HepG2 (cell line): Measurements from ENCODE around the gene SLC9A1. TPM values are rescaled to one million over a fixed set of nuclear protein-coding genes. Genes with fewer than 3 reads are reported as not detected.

Experiments
- ATAC-seq: fragments of 200-7000 bp; cut with Tn5 transposase; 3 replicates; pipeline ENCODE4 v1.9.1; 2020; ENCODE audit warnings: mild to moderate bottlenecking, moderate library complexity
- BruUV-seq: library from RNA; stranded (reverse); fragments of 400-500 nt; replicated peaks from 2 replicates; lab custom pipeline; 2021; lab: Mats Ljungman, UMichigan
- CTCF ChIA-PET: fragments of 300-600 bp; formaldehyde crosslinking; extraction: SDS; loops from one replicate; lab custom pipeline; 2021; ENCODE audit warnings: low total read pairs, inconsistent platforms, low intra/inter-chr PET ratio; lab: Yijun Ruan, JAX
- POLR2A ChIA-PET: fragments of 350-600 bp; sonication (Branson Sonifier 250); formaldehyde crosslinking; loops from one replicate; lab custom pipeline; 2020; ENCODE audit warnings: antibody characterized with exemption, inconsistent platforms; lab: Yijun Ruan, JAX
- DNase-seq: peaks from one replicate; pipeline ENCODE4 v3.0.0-alpha.2; 2015; ENCODE audit warnings: low spot score
- FAIRE-seq: peaks from 3 replicates; lab custom pipeline; 2011; peaks lifted over from hg19 to GRCh38; lab: Jason Lieb, UNC
- H2AFZ ChIP-seq: one replicate; pipeline ENCODE4 v1.6.1; 2011; ENCODE audit warnings: low read length, inconsistent platforms
- H3K27ac ChIP-seq: fragments of 300-600 bp; 3 replicates; pipeline ENCODE4 v1.8.0; 2011; ENCODE audit warnings: mixed run types, mild to moderate bottlenecking, mixed read lengths, low read length, inconsistent platforms; ENCODE audit not compliant: insufficient read depth; ENCODE audit errors: extremely low read length
- H3K27me3 ChIP-seq, 2 experiments: fragments of 200-600 bp in 1 of 2; 2 replicates in 1 of 2; 3 replicates in 1 of 2; pipeline versions ENCODE4 v1.6.0 to v1.8.0; 2011; ENCODE audit warnings: low read length in 2 of 2, mild to moderate bottlenecking in 2 of 2, moderate library complexity in 2 of 2, inconsistent platforms in 1 of 2; ENCODE audit not compliant: insufficient read depth in 2 of 2, control insufficient read depth in 1 of 2
- H3K36me3 ChIP-seq, 2 experiments: fragments of 200-600 bp in 1 of 2; replicated peaks in 1 of 2; 2 replicates in 1 of 2; 3 replicates in 1 of 2; pipeline versions ENCODE4 v1.5.1 to v1.8.0; 2011; ENCODE audit warnings: low read length in 2 of 2, inconsistent platforms in 1 of 2; ENCODE audit not compliant: insufficient read depth in 2 of 2, control insufficient read depth in 1 of 2
- H3K4me1 ChIP-seq: 2 replicates; pipeline ENCODE4 v1.5.1; 2012; ENCODE audit warnings: low read length, inconsistent platforms; ENCODE audit not compliant: insufficient read depth
- H3K4me2 ChIP-seq: 2 replicates; pipeline ENCODE4 v1.6.0; 2011; ENCODE audit warnings: low read depth, low read length, inconsistent platforms
- H3K4me3 ChIP-seq, 3 experiments: fragments of 200-600 bp in 1 of 3; sonication (generic), shearing (Covaris generic) in 1 of 3; replicated peaks in 1 of 3; 2 replicates each; pipeline ENCODE4 v1.5.1; 2011 to 2016; ENCODE audit warnings: low read length in 3 of 3, inconsistent platforms in 2 of 3, low read depth in 2 of 3, mild to moderate bottlenecking in 2 of 3, control low read depth in 1 of 3, mixed read lengths in 1 of 3; ENCODE audit not compliant: insufficient read depth in 1 of 3
- H3K79me2 ChIP-seq: one replicate; pipeline ENCODE4 v1.6.1; 2011; ENCODE audit warnings: low read length, inconsistent platforms; ENCODE audit not compliant: insufficient read depth
- H3K9ac ChIP-seq: 2 replicates; pipeline ENCODE4 v1.6.0; 2011; ENCODE audit warnings: mild to moderate bottlenecking, low read depth, low read length, inconsistent platforms; ENCODE audit not compliant: insufficient read depth
- H3K9me3 ChIP-seq: 2 replicates; pipeline ENCODE4 v1.5.1; 2012; ENCODE audit warnings: mild to moderate bottlenecking, low read length
- H4K20me1 ChIP-seq: 2 replicates; pipeline ENCODE4 v1.6.0; 2011; ENCODE audit warnings: inconsistent platforms, mild to moderate bottlenecking, low read length, moderate library complexity; ENCODE audit not compliant: insufficient read depth
- FOXJ3 ChIP-seq: sonication (generic); formaldehyde crosslinking; IDR thresholded peaks from 2 replicates; pipeline ENCODE4 v1.4.0; 2020; ENCODE audit warnings: missing genetic modification reagents, mild to moderate bottlenecking, borderline replicate concordance
- SOX6 ChIP-seq, 2 experiments: fragments of 450-650 bp in 1 of 2; sonication (generic) in 1 of 2; formaldehyde crosslinking in 1 of 2; IDR thresholded peaks; 2 replicates each; pipeline versions ENCODE4 v1.4.0 to v1.6.1; 2017 to 2020; ENCODE audit warnings: antibody characterized with exemption in 1 of 2, mild to moderate bottlenecking in 1 of 2, missing genetic modification reagents in 1 of 2
- ZNF33A ChIP-seq: sonication (generic); formaldehyde crosslinking; IDR thresholded peaks from 2 replicates; pipeline ENCODE4 v1.5.1; 2020; ENCODE audit warnings: missing genetic modification reagents, mild to moderate bottlenecking, moderate library complexity, borderline replicate concordance
- ZNF407 ChIP-seq: sonication (generic); formaldehyde crosslinking; IDR thresholded peaks from one replicate; pipeline ENCODE4 v1.5.1; 2020; ENCODE audit warnings: mild to moderate bottlenecking, missing genetic modification reagents; ENCODE audit errors: not compliant biosample characterization
- WGBS: methylation state at CpG from one replicate; pipeline ENCODE4 v1.1.6; 2017; ENCODE audit warnings: low lambda C conversion rate; 5-methylcytosine and 5-hydroxymethylcytosine counted together
- in situ Hi-C: cut with HindIII; loops from 2 replicates; pipeline ENCODE4 v1.10.0; 2017; ENCODE audit warnings: low pct_unique_long_range_greater_than_20kb; ENCODE audit not compliant: extremely low pct_ligation_motif_present
- intact Hi-C: fragments of 100-400 bp; cut with micrococcal nuclease; formaldehyde crosslinking; loops from one replicate; pipeline ENCODE4 v1.10.0; 2022; ENCODE audit not compliant: unreplicated experiment
- polyA plus RNA-seq, 8 experiments: library from polyadenylated mRNA; depleted of rRNA in 3 of 8; stranded (reverse) in 7 of 8; unstranded in 1 of 8; fragments of >200 nt; fragmentation: Illumina TruSeq in 4 of 8; extraction: Trizol in 4 of 8; gene quantifications; 2 replicates each; pipeline versions ENCODE4 v1.2.1 to v1.2.3, GENCODE V29; 2011 to 2016; ENCODE audit warnings: low read depth in 4 of 8, missing spikeins in 1 of 8, mixed read lengths in 1 of 8; ENCODE audit not compliant: insufficient read depth in 1 of 8
- total RNA-seq, 5 experiments: library from RNA; depleted of rRNA; stranded (reverse); fragments of >200 nt; fragmentation: Illumina TruSeq; extraction: Trizol; gene quantifications; 2 replicates each; pipeline ENCODE4 v1.2.3, GENCODE V29; 2016; ENCODE audit warnings: low read depth in 1 of 5

The SLC9A1 gene
- total and polyA plus RNA-seq, 2 of the 13 experiments (the other 11 are each of a cell fraction or from before 2014, with no cell fraction given), result 1.4 to 2.9 TPM

- CTCF ChIA-PET, result no interaction called here
- TF ChIP-seq FOXJ3, result no peak
- TF ChIP-seq ZNF407, result no peak
- no peak for TF ChIP-seq ZNF33A (CRISPR knock-in tag)
- TF ChIP-seq SOX6 (IDR thresholded peaks at IDR 0.05), result no peak
- no peak for TF ChIP-seq SOX6 (CRISPR knock-in tag; IDR thresholded peaks at IDR 0.05)
- no TSS peak for BruUV-seq
- Histone ChIP-seq H3K9me3 (no peaks in the 10 kb centered on the region), H3K4me1 (no peaks in the 10 kb centered on the region), H3K36me3 (no peaks in the 10 kb centered on the region), H3K9ac (no peak overlapping the region), H3K4me3 (no peak overlapping the region), H3K27ac (no peak overlapping the region), H3K27me3 (peaks cover 1 to 13% of the 10 kb centered on the region in 2 experiments; a peak in 2 of 5 replicates), H4K20me1 (no peaks in the 10 kb centered on the region), H3K4me2 (no peak overlapping the region), H2AFZ (no peak overlapping the region), H3K79me2 (no peaks in the 10 kb centered on the region)
- intact Hi-C loops (no loop called here), in situ Hi-C loops (no loop called here)
- DNase-seq (no peak), ATAC-seq (no peak), FAIRE-seq (no peak)
- POLR2A ChIA-PET, result no interaction called here
- 70% methylated on average over 24 of the region's 24 CpGs for WGBS
Measured at GRCh38 chr1:27201295-27201694, 46.4 kb upstream of the SLC9A1 start.
